ENCODE results near the gene TMPRSS2.
"Not testable (repeated sequence)": the region's sequence is repeated elsewhere in the genome, so short reads cannot be mapped to it uniquely, and the experiment has no call there.

Gene TMPRSS2

GRCh38 chr21:41425588-41425953 lies 82.4 kb downstream of the TMPRSS2 start:
- no peak for DNase-seq

GRCh38 chr21:41423305-41423636 lies 84.7 kb downstream of the TMPRSS2 start:
- not testable (repeated sequence) for DNase-seq

DNA sequence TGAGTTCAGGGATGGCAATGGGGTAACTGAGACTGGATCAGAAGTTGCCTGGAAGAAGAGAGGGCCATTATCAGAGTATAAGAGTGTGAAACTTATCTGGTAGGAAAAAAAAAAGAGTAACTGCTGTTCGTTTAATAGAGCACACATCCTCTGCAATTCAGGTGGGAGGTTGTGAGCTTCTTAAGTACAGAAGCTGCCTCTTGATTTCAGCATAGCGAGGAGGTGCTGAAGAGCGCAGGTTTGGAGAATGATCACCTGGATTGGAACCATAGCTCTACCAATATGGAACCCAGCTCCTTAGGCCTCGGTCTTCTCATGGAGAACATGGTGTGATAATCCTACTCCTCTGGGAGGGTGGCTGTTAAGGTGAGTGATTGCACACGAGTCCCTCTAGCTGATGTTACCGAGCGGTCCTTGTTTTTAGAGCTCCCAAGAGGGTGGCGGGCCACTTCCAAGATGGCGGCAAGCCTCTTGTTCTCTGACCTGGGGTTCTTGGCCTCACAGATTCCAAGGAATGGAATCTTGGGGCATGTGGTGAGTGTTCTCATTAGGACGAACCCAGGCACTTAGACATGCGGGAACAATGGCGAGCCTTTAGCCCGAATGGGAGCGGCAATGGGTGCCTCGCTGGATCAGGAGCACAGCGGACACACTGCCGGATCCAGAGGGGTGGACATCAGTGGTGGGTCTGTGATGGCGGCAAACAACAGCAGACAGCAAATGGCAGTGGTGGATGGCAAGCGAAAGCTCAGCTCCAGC lies 85.2 kb downstream of the TMPRSS2 start:
- no peak for DNase-seq

GRCh38 chr21:41420998-41421397 lies 87.0 kb downstream of the TMPRSS2 start:
- DNase-seq = not testable (repeated sequence)

DNA sequence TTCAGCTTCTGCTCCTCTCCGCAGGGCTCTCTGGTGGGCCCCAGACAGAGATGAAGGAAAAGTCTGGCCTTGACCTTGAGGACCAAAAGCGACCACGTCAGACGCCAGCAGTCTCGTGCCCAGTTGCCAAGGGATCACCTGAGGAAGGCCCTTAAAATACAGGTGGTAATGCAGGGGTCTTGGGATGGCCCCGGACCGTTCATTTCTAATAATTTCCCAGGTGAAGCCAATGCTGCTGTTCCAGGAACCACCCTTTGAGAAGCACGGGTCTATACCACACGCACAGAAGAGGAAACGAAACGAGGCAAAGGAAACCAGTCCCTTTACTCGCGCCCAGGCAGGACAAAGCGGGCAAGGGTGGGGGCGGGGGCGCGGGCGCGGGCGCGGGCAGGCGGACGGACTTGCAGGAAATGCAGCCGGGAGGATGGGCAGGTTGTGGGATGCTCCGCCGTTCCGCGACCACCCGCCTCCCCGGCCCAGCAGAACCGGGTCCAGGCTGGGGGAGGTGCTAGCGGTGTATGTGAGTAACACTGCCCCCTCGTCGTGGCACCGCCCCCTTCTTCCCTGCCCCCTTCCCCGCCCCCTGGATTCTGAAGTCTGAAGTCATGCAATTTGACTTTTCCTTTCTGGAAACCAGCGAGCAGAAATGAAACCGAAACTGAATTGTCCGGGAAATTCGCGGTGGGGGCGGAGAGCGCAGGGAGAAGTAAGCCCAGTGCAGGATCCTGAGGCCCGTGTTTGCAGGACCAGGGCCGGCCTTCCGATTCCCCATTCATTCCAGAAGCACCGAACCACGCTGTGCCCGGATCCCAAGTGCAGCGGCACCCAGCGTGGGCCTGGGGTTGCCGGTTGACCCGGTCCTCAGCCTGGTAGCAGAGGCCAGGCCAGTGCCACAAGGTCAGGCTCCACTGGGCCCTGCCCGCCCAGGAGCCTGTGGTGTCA lies 87.8 kb downstream of the TMPRSS2 start:
- DNase-seq = peak; percentile 69

- DNase-seq = no peak
Measured at GRCh38 chr21:41418956-41419680, 88.8 kb downstream of the TMPRSS2 start.

GRCh38 chr21:41418393-41418792 lies 89.6 kb downstream of the TMPRSS2 start:
- no peak for DNase-seq

GRCh38 chr21:41417505-41417904 lies 90.5 kb downstream of the TMPRSS2 start:
- not testable (repeated sequence) for DNase-seq

Data from kidney glomerular epithelial cell (primary cell).